ENCODE results near the gene SLC35G6.

- TF ChIP-seq SMAD1 (CRISPR knock-in tag; IDR thresholded peaks at IDR 0.05; ENCODE audit: borderline replicate concordance, low read depth) (no peak), TAF1 (CRISPR knock-in tag; IDR thresholded peaks at IDR 0.05) (no peak), POLR2A (IDR thresholded peaks at IDR 0.05; ENCODE audit: insufficient read depth in 1 of 2, low read depth in 2 of 2, low read length in 2 of 2) (no peak), CTCF (CRISPR knock-in tag; IDR thresholded peaks at IDR 0.05) (peak; percentile 56), MYC (CRISPR knock-in tag; IDR thresholded peaks at IDR 0.05; ENCODE audit: borderline replicate concordance) (no peak; the same call in 1 of the 2 replicates), ARID2 (CRISPR knock-in tag; IDR thresholded peaks at IDR 0.05; ENCODE audit: borderline replicate concordance) (no peak), FOXM1 (CRISPR knock-in tag; IDR thresholded peaks at IDR 0.05) (no peak), PPARG (CRISPR knock-in tag; conservative IDR thresholded peaks at IDR 0.05) (no peak)
Observed at GRCh38 chr17:7435676-7436555, 45.3 kb upstream of the SLC35G6 start.

Measured in HepG2 (cell line).